AG04450 (cell line): ENCODE results near the gene MAP3K5. TPM values are rescaled to one million over a fixed set of nuclear protein-coding genes. Genes with fewer than 3 reads are reported as not detected.

Experiments used
- CTCF ChIA-PET: fragments of 300-600, 350-600 bp; formaldehyde crosslinking; extraction: SDS; loops from one replicate; lab custom pipeline; 2022; ENCODE audit warnings: antibody characterized with exemption, inconsistent platforms; lab: Charles Lee
- POLR2A ChIA-PET: fragments of 350-600 bp; formaldehyde crosslinking; extraction: SDS; loops from one replicate; lab custom pipeline; 2021; ENCODE audit warnings: antibody characterized with exemption, inconsistent platforms; lab: Yijun Ruan, JAX
- DNase-seq: peaks from one replicate; pipeline ENCODE4 v3.0.0-alpha.2; 2011; ENCODE audit warnings: low read depth, low spot score
- H3K27ac ChIP-seq: one replicate; pipeline ENCODE4 v1.5.1; 2012; ENCODE audit warnings: low read depth, low read length, control low read depth
- H3K27me3 ChIP-seq: one replicate; pipeline ENCODE4 v1.6.0; 2012; ENCODE audit warnings: low read length; ENCODE audit not compliant: control insufficient read depth, insufficient read depth
- H3K4me3 ChIP-seq: 2 replicates; pipeline ENCODE4 v1.5.1; 2011; ENCODE audit warnings: mild to moderate bottlenecking, low read depth, low read length, control low read depth
- H3K9me3 ChIP-seq: 2 replicates; pipeline ENCODE4 v1.5.1; 2012; ENCODE audit warnings: low read length; ENCODE audit not compliant: control insufficient read depth, insufficient read depth
- polyA plus RNA-seq: library from polyadenylated mRNA; depleted of rRNA; stranded (reverse); fragments of >200 nt; gene quantifications from 2 replicates; pipeline ENCODE4 v1.2.3, GENCODE V29; 2011
- TF ChIP-seq, protein P1 (sequence below): IDR thresholded peaks from 2 replicates; pipeline ENCODE4 v1.5.1; 2011; ENCODE audit warnings: low read depth, low read length, control low read depth, inconsistent platforms

Gene MAP3K5
- polyA plus RNA-seq, 1 experiment: 17.0 TPM

- ChIA-PET CTCF (interaction anchor here (0.7 to 1.6 kb wide), 3 partner anchors 53 to 56 kb away, joined by 3 to 6 read pairs (median 6); partner anchors contain the start of gene MAP3K5), POLR2A (no interaction called here)
- DNase-seq: no peak
- Histone ChIP-seq H3K9me3 (no peaks in the 10 kb centered on the region), H3K27me3 (no peaks in the 10 kb centered on the region), H3K27ac (no peak overlapping the region), H3K4me3 (no peak overlapping the region)
- TF ChIP-seq, protein P1, sequence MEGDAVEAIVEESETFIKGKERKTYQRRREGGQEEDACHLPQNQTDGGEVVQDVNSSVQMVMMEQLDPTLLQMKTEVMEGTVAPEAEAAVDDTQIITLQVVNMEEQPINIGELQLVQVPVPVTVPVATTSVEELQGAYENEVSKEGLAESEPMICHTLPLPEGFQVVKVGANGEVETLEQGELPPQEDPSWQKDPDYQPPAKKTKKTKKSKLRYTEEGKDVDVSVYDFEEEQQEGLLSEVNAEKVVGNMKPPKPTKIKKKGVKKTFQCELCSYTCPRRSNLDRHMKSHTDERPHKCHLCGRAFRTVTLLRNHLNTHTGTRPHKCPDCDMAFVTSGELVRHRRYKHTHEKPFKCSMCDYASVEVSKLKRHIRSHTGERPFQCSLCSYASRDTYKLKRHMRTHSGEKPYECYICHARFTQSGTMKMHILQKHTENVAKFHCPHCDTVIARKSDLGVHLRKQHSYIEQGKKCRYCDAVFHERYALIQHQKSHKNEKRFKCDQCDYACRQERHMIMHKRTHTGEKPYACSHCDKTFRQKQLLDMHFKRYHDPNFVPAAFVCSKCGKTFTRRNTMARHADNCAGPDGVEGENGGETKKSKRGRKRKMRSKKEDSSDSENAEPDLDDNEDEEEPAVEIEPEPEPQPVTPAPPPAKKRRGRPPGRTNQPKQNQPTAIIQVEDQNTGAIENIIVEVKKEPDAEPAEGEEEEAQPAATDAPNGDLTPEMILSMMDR: no peak
Observed at GRCh38 chr6:136736281-136736960, 55.9 kb downstream of the MAP3K5 start.

- no peak overlapping the region for H3K27ac ChIP-seq
- no peak overlapping the region for H3K4me3 ChIP-seq
- H3K9me3 ChIP-seq: no peaks in the 10 kb centered on the region; the same call in 1 of the 2 replicates
- TF ChIP-seq, protein P1: no peak
- no peaks in the 10 kb centered on the region for H3K27me3 ChIP-seq
- ChIA-PET POLR2A (no interaction called here), CTCF (no interaction called here)
- no peak for DNase-seq
Observed at GRCh38 chr6:136734977-136735376, 57.3 kb downstream of the MAP3K5 start.

DNA sequence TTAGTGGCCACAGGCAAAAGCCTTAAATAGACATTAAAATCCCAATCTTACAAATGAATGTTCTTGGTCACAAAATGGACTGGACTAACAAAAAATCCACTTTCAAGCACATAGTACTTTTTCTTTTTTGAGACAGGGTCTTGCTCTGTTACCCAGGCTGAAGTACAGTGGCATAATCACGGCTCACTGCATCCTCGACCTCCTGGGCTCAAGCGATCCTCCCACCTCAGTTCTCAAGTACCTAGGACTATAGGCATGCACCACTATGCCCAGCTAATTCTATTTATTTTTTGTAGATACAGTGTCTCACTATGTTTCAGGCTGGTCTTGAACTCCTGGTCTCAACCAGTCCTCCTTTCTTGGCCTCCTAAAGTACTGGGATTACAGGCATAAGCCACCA is 59.4 kb downstream of the MAP3K5 start:
- CTCF ChIA-PET: no interaction called here
- Histone ChIP-seq H3K27me3 (no peaks in the 10 kb centered on the region), H3K9me3 (no peaks in the 10 kb centered on the region; the same call in 1 of the 2 replicates), H3K27ac (no peak overlapping the region), H3K4me3 (no peak overlapping the region)
- POLR2A ChIA-PET: no interaction called here
- TF ChIP-seq, protein P1: no peak
- DNase-seq: no peak

DNA sequence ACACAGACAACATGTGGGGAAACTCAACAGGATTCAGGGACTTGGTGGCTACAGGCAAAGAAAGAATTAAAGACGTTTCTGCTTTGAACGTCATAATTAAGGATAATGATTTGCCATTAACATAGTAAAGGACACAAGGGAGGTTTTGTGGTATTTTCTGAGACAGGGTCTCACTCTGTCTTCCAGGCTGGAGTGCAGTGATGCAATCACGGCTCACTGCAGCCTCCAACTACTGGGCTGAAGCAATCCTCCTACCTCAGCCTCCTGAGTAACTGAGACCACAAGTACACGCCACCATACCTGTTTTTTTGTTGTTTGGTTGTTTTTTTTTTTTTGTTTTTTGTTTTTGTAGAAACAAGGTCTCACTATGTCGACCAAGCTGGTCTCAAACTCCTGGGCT is 62.4 kb downstream of the MAP3K5 start:
- TF ChIP-seq, protein P1: no peak
- no peak for DNase-seq

GRCh38 chr6:136728976-136729515 is 63.2 kb downstream of the MAP3K5 start:
- Histone ChIP-seq H3K27ac (no peak overlapping the region), H3K4me3 (no peak overlapping the region), H3K9me3 (no peaks in the 10 kb centered on the region; the same call in 1 of the 2 replicates), H3K27me3 (no peaks in the 10 kb centered on the region)
- ChIA-PET CTCF (interaction anchor here (1.0 kb wide), 1 partner anchor 63 kb away, joined by 5 read pairs; the partner anchor contains the start of gene MAP3K5), POLR2A (interaction anchor here (0.7 kb wide), 1 partner anchor 70 kb away, joined by 3 read pairs; no protein-coding TSS in a partner anchor)
- DNase-seq: no peak
- TF ChIP-seq, protein P1: no peak

More for the DNA sequence above, 62.4 kb downstream of the MAP3K5 start:
- CTCF ChIA-PET: interaction anchor here (1.0 kb wide), 1 partner anchor 63 kb away, joined by 5 read pairs; the partner anchor contains the start of gene MAP3K5
- Histone ChIP-seq H3K27ac (no peak overlapping the region), H3K9me3 (no peaks in the 10 kb centered on the region; the same call in 1 of the 2 replicates), H3K27me3 (no peaks in the 10 kb centered on the region), H3K4me3 (no peak overlapping the region)
- POLR2A ChIA-PET: interaction anchor here (0.6 kb wide), 1 partner anchor 59 kb away, joined by 3 read pairs; no protein-coding TSS in a partner anchor
